Amniotic epithelial cell (primary cell): Measurements from ENCODE around the gene MACROD2.

Source experiments
- DNase-seq: peaks from one replicate; pipeline ENCODE4 v3.0.0-alpha.2; 2010; ENCODE audit warnings: low read depth

MACROD2 gene

GRCh38 chr20:14531786-14532185, 536.5 kb downstream of the MACROD2 start:
- no peak for DNase-seq

DNA sequence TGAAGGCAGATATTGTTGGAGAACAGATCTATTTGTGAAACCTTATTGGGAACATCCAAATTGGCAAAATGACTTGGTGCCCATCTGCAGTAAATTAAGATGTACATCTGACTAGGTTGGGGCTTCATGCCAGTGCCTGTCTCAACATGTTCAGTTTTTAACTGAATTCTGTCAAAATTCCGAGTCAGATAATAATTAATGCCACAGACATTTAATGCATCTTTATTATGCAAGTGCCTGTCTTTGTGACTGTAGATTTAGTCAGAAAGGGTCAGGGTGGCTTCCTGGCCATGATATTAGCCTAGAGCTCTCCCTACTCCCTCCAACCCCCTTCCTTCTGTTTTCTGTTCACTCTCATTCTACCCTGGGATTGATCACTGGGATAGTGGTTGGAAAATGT, 541.4 kb downstream of the MACROD2 start:
- no peak for DNase-seq

- no peak for DNase-seq
These were observed 543.1 kb downstream of the MACROD2 start for GRCh38 chr20:14538433-14538832.

DNA sequence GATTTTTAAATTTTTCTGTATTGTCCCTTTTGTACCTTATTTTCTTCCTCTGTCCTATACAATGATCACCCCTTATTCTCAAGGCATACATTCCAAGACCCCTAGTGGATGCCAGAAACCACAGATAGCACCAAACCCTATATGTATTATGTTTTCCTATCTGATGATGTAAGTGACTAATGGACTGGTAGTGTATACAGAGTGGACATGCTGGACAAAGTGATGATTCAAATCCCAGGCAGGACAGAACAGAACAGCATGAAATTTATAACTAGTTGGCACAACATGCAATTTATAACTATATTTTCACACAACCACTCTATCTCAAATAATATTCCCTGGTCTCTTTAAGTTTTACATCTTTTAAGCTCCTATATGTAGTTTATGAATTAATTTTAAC, 547.7 kb downstream of the MACROD2 start:
- DNase-seq: peak; percentile 13

- peak; percentile 39 for DNase-seq
These were observed 549.4 kb downstream of the MACROD2 start for GRCh38 chr20:14544688-14545087.

- no peak for DNase-seq
These were observed 555.3 kb downstream of the MACROD2 start for GRCh38 chr20:14550655-14551054.

GRCh38 chr20:14553774-14554534, 558.6 kb downstream of the MACROD2 start:
- peak; percentile 70 for DNase-seq

DNA sequence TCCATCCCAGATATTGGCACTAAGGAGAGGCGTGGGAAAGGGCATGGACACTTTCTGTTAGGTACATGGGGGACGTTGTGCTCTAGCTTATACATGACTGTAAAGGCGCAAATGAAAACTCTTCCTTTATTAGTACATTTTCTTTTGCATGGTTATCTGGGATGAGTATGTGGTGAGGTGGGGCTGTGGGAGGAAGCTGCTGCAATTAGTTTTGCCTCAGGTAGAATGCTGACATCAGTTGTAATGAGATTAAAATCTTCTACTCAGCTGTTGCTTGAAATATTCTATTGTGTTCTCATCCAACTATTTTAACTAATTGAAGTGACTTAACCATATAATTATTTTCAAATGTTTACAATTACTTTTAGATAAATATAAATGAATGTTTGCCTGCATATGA, 560.4 kb downstream of the MACROD2 start:
- no peak for DNase-seq

DNA sequence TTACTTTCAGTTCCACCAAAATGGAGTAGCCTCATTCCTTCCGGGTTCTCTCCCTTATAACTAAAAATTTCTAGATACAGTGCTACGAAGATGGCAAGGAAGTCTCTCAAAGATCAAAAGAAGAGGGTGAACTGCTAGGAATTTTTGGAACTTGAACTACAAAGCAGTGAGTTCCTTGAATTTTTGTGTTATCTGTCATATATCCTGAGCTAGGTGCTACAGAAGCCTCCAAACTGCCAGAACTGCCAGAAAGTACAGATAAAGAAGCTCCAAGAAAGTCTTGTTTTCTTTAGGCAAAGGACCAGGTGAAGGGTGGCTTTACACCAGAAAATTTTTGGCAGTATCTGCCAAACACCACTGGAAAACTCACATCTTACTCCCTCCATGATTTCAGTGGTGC, 560.9 kb downstream of the MACROD2 start:
- DNase-seq: no peak

DNA sequence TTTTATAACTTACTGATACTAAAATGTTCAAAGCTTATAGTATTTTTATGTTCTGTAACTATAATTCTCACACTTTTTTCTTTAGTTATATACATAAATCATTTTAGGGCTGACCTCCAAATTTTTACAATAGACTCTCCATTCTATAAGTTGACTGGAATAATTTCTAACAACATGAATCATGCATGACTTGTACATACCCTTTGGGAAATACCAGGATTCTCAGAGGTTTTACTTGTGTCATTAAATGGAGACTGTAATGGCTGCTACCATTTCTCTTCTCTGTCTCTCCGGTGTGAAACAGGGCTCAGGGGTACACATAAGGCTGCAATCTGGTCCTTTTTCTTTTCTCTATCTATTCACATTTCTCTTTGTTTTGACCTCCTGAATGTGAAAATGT, 564.3 kb downstream of the MACROD2 start:
- no peak for DNase-seq

DNA sequence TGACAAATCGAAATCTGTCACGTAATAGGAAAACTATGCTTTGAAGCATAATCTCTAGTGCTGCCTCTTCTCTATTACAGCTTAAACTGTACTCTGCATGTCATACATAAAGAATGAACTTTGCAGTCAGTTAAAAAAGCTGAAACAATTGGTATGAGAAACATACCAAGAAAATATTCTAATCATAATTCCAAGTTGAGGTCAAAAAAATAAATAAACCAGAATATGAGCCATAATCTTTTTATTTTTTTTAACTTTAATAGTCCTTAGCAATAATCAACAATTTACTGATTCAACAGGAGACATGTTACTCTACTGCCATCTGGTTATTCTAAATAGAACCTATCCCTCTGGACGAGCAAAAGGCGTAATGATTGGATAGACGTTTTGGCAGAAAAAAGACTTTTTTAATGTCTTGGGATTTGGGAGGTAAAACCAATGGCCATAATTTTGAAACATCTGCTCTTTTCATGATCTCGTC, 566.5 kb downstream of the MACROD2 start:
- peak; percentile 79 for DNase-seq

DNA sequence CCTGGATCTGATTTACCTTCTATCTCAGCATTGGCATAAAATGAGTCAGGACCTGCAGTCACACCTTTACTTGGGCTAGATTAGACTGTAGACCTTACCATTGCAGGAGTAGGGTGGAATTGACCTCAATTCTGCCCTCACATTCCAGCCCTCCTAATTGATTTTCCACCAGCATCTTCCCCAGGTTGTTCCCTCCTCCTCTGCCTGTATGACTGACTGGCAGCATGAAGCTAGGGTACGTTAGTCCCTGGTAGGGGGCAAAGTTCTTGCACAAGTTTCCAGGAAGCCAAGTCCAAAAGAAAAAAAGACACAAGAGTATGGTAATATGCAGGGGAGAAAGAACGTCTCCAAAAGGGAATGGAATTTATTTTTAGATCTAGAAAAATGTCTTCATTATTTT, 567.7 kb downstream of the MACROD2 start:
- DNase-seq: no peak

DNA sequence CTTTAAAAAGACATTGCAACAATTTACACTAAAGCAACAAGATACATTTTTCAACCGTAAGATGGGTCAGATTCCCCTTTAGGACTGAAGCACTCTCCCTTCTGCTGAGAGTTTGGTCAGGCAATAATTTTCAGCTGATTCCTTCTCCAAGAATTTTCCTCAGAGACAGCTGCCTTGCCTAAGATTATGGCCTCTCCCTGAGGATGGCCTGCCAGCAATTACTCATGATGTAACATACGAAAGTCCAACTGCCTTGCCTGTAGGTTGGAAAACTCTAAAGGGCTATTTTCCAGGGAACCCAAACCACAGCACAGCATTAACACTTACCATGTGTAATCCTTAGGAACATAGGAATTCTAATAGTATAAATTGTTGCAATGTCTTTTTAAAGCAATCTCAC, 571.2 kb downstream of the MACROD2 start:
- DNase-seq: peak; percentile 95

- peak; percentile 64 for DNase-seq
These were observed 572.9 kb downstream of the MACROD2 start for GRCh38 chr20:14568225-14568624.

- DNase-seq: peak; percentile 60
These were observed 573.4 kb downstream of the MACROD2 start for GRCh38 chr20:14568701-14569100.

DNA sequence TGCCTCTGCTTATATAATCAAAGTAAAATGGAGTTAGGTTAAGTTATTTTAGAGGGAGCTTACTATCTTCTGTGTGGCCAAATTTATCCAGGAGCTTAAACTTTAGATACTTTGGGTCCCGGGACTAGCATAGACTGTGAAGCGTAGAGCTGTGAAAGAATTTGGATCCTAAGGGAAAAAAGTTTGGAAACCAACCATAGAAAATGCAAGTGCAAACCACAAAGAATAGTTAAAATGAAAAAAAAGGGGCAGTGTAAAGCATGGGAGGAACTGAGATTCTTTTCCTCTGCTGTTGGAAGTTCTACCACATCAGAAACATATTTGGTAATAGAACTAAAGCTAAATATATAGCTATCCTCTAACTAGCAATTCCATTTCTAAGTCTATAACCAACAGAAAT, 574.3 kb downstream of the MACROD2 start:
- DNase-seq: no peak

GRCh38 chr20:14570811-14571210, 575.5 kb downstream of the MACROD2 start:
- DNase-seq: peak; percentile 7

- no peak for DNase-seq
These were observed 578.4 kb downstream of the MACROD2 start for GRCh38 chr20:14573676-14574075.

- DNase-seq: no peak
These were observed 581.0 kb downstream of the MACROD2 start for GRCh38 chr20:14576196-14576877.

DNA sequence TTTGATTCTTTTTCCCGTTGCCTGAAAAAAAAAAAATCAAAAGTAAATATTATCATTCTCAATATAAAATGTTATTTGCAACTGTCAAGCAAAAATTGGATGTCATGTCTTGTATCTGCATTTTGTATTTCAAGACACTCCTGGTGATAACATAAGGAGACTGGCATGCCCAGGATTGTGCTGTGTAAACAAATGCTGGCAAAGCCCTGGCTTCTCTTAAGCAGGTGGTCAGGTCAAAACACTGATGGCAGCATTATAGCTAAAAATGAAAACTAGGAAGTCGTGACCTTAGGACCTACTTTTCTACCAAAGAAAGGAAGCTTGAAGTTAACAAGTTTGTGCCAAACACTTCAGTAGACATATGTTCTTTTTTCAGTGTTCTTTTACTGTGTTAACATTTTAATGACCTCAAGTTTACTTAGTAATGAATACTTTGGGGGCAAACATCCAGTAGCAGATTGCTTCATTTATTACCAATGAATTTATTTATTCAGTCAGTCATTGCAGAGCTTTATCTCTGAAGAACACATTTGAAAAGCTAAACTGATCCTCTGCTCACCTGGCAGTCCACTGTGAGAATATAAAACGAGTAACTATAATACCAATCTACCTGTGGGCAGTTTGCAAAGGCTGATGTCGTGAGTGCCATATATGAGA, 585.2 kb downstream of the MACROD2 start:
- DNase-seq: no peak

- no peak for DNase-seq
These were observed 586.4 kb downstream of the MACROD2 start for GRCh38 chr20:14581731-14582130.

- DNase-seq: peak; percentile 51
These were observed 587.5 kb downstream of the MACROD2 start for GRCh38 chr20:14582855-14583254.

DNA sequence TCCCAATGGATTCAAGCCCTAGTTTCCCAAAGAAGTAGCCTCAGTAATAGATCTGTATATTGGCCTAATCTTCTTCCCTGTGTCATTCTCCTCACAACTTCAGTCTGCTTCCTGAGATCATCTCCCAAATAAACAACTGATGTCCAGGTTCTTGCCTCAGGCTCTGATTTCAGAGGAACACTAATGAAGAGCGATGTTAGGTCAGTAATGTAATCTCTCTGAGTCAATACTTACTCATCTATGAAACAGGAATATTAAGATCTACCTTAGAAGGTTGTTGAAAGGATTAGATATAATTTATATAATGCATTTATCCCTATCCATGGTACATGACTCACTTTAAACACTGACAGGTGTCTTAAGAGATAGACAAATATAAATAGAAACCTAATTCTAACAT, 588.1 kb downstream of the MACROD2 start:
- DNase-seq: peak; percentile 49
